WTC11 (cell line): ENCODE data around the gene RITA1. TPM values are rescaled to one million over a fixed set of nuclear protein-coding genes. Genes with fewer than 3 reads are reported as not detected.
A peak's percentile ranks its signal among the peaks of the same experiment; 100 is the strongest.

Experiments used
- ATAC-seq: fragments of 200-7000 bp; cut with Tn5 transposase; 2 replicates; pipeline ENCODE4 v1.10.0; 2021; ENCODE audit warnings: mild to moderate bottlenecking, moderate library complexity
- CTCF ChIA-PET: fragments of 300-600 bp; sonication (Branson Sonifier 250); formaldehyde crosslinking; loops from one replicate; lab custom pipeline; 2021; ENCODE audit warnings: antibody characterized with exemption; lab: Charles Lee
- POLR2A ChIA-PET: fragments of 350-600 bp; sonication (Branson Sonifier 250); formaldehyde crosslinking; loops from one replicate; lab custom pipeline; 2021; ENCODE audit warnings: antibody characterized with exemption; lab: Charles Lee
- DNase-seq: peaks from one replicate; pipeline ENCODE4 v3.0.0; 2021; ENCODE audit warnings: low spot score
- H3K27ac Mint-ChIP-seq: 2 replicates; pipeline ENCODE4 v1.8.0; 2021; ENCODE audit warnings: mixed read lengths
- H3K27me3 Mint-ChIP-seq: 2 replicates; pipeline ENCODE4 v1.8.0; 2021; ENCODE audit warnings: low read depth, mild to moderate bottlenecking, moderate library complexity, mixed read lengths
- H3K36me3 Mint-ChIP-seq: 2 replicates; pipeline ENCODE4 v1.8.0; 2021; ENCODE audit warnings: mixed read lengths
- H3K4me1 Mint-ChIP-seq: 2 replicates; pipeline ENCODE4 v1.8.0; 2022; ENCODE audit warnings: mixed read lengths
- H3K4me3 Mint-ChIP-seq: 2 replicates; pipeline ENCODE4 v1.8.0; 2021; ENCODE audit warnings: mild to moderate bottlenecking, moderate library complexity, mixed read lengths
- H3K9me3 Mint-ChIP-seq: 2 replicates; pipeline ENCODE4 v1.8.0; 2021; ENCODE audit warnings: mixed read lengths
- FOXK1 ChIP-seq: sonication (generic); formaldehyde crosslinking; IDR thresholded peaks from 2 replicates; pipeline ENCODE4 v1.8.0; 2022; ENCODE audit warnings: mild to moderate bottlenecking, moderate library complexity, missing genetic modification reagents
- FOXP1 ChIP-seq: sonication (generic); formaldehyde crosslinking; IDR thresholded peaks from 2 replicates; pipeline ENCODE4 v1.8.0; 2022; ENCODE audit warnings: missing genetic modification reagents, mild to moderate bottlenecking, moderate library complexity, borderline replicate concordance
- NFYB ChIP-seq: sonication (generic); formaldehyde crosslinking; conservative IDR thresholded peaks from 2 replicates; pipeline ENCODE4 v1.8.0; 2022; ENCODE audit warnings: low read depth, missing genetic modification reagents
- PRRX2 ChIP-seq: fragments of 250-450 bp; sonication (Bioruptor Pico); IDR thresholded peaks from 2 replicates; pipeline ENCODE4 v1.8.0; 2021; ENCODE audit warnings: mild to moderate bottlenecking
- SMAD3 ChIP-seq: sonication (generic); formaldehyde crosslinking; IDR thresholded peaks from 2 replicates; pipeline ENCODE4 v1.8.0; 2022; ENCODE audit warnings: missing genetic modification reagents, mild to moderate bottlenecking, borderline replicate concordance
- SP1 ChIP-seq: sonication (generic); formaldehyde crosslinking; conservative IDR thresholded peaks from 2 replicates; pipeline ENCODE4 v1.8.1; 2022; ENCODE audit warnings: missing genetic modification reagents
- TEAD1 ChIP-seq: sonication (generic); formaldehyde crosslinking; IDR thresholded peaks from 2 replicates; pipeline ENCODE4 v1.8.0; 2022; ENCODE audit warnings: mild to moderate bottlenecking, missing genetic modification reagents
- ZNF232 ChIP-seq: sonication (generic); formaldehyde crosslinking; IDR thresholded peaks from 2 replicates; pipeline ENCODE4 v1.8.0; 2022; ENCODE audit warnings: mild to moderate bottlenecking, missing genetic modification reagents
- ZNF317 ChIP-seq: sonication (generic); formaldehyde crosslinking; IDR thresholded peaks from 2 replicates; pipeline ENCODE4 v1.8.1; 2023; ENCODE audit warnings: low read depth, mild to moderate bottlenecking, moderate library complexity, missing genetic modification reagents, borderline replicate concordance
- ZNF396 ChIP-seq: fragments of 250-450 bp; sonication (Bioruptor Pico); IDR thresholded peaks from 2 replicates; pipeline ENCODE4 v1.8.0; 2021; ENCODE audit warnings: mild to moderate bottlenecking, moderate library complexity, borderline replicate concordance
- ZNF423 ChIP-seq: fragments of 250-450 bp; sonication (Bioruptor Pico); IDR thresholded peaks from 2 replicates; pipeline ENCODE4 v2.1.2; 2022; ENCODE audit warnings: mild to moderate bottlenecking, moderate library complexity
- total RNA-seq: library from RNA; stranded (reverse); gene quantifications from 3 replicates; pipeline ENCODE4 v1.2.3, GENCODE V29; 2021
- TF ChIP-seq, protein P1 (sequence below): sonication (generic); formaldehyde crosslinking; IDR thresholded peaks from 2 replicates; pipeline ENCODE4 v1.8.1; 2023; ENCODE audit warnings: mild to moderate bottlenecking, missing genetic modification reagents, moderate library complexity
- TF ChIP-seq, protein P2 (sequence below): sonication (generic); formaldehyde crosslinking; IDR thresholded peaks from 2 replicates; pipeline ENCODE4 v1.8.0; 2023; ENCODE audit warnings: mild to moderate bottlenecking, missing genetic modification reagents
- TF ChIP-seq, protein P3 (sequence below): sonication (generic); formaldehyde crosslinking; IDR thresholded peaks from 2 replicates; pipeline ENCODE4 v1.8.0; 2023; ENCODE audit warnings: missing genetic modification reagents, mild to moderate bottlenecking, borderline replicate concordance
- TF ChIP-seq, protein P4 (sequence below): fragments of 250-450 bp; sonication (Bioruptor Pico); IDR thresholded peaks from 2 replicates; pipeline ENCODE4 v2.1.2; 2022; ENCODE audit warnings: mild to moderate bottlenecking, moderate library complexity
- TF ChIP-seq, protein P5 (sequence below): sonication (generic); formaldehyde crosslinking; IDR thresholded peaks from 2 replicates; pipeline ENCODE4 v1.8.0; 2022; ENCODE audit warnings: mild to moderate bottlenecking, missing genetic modification reagents
- TF ChIP-seq, protein P6 (sequence below): fragments of 250-450 bp; sonication (Bioruptor Pico); IDR thresholded peaks from 2 replicates; pipeline ENCODE4 v1.9.0; 2021; ENCODE audit warnings: moderate library complexity, mild to moderate bottlenecking, inconsistent platforms, borderline replicate concordance
- TF ChIP-seq, protein P7 (sequence below): sonication (generic); formaldehyde crosslinking; IDR thresholded peaks from 2 replicates; pipeline ENCODE4 v1.8.1; 2022; ENCODE audit warnings: mild to moderate bottlenecking, missing genetic modification reagents, moderate library complexity, borderline replicate concordance

The RITA1 gene
- total RNA-seq, 1 experiment from 2014 or later = 29.3 TPM

DNA sequence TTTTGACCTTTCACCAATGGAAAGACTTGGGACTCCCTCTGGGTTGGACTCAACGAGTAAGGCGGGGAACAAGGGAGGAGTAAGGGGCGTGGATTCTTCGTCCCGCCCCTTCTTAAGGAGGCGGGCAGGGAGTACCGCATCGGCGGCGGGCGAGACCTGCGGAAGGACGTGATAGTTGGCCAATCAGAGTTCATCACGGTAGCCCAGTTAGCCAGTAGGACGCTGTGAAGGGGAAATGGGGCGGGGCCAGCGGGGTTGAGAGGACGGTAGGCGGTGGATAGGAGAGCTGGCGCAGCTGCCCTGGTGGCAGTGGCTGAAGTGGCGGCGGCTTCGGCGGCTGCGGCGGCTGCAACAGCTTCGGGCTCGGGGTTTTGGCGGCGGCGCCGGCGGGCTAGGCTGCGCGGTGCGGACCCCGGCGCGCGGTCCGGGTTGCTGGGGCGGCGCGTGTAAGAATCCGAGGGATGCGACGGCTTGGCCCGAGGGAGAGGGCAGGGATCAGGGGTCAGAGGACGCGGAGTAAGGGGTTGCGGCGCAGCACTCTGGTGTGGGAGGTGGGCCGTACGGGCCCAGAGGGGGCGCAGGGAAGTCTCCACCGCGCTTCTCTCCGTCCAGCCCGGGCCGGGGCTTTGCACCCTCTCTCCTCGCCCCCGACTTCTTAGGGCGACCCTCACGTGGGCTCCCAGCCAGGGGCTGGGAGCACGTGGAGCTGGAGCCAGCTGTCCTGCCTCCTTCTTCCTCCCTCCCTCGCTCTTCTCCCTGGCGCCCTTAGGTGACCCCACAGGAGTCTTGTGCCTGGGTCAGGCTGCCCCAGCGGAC, 35.9 kb downstream of the RITA1 start, which contains the start of gene TPCN1 (continued):
- TF ChIP-seq, protein P1, sequence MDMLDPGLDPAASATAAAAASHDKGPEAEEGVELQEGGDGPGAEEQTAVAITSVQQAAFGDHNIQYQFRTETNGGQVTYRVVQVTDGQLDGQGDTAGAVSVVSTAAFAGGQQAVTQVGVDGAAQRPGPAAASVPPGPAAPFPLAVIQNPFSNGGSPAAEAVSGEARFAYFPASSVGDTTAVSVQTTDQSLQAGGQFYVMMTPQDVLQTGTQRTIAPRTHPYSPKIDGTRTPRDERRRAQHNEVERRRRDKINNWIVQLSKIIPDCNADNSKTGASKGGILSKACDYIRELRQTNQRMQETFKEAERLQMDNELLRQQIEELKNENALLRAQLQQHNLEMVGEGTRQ = peak; percentile 45; the same call in 1 of the 2 replicates
- 0 out of 2 replicates have a peak, but pooled peaks have one; percentile 50 for TF ChIP-seq FOXK1
- TF ChIP-seq SP1 = peak; percentile 85; the same call in 1 of the 2 replicates
- peak; percentile 37; the same call in 1 of the 2 replicates for TF ChIP-seq ZNF232
- TF ChIP-seq ZNF317 (CRISPR knock-in tag) = peak; percentile 16; the same call in 1 of the 2 replicates
- TF ChIP-seq ZNF423 (CRISPR knock-in tag) = peak; percentile 31; the same call in 1 of the 2 replicates
- TF ChIP-seq NFYB (CRISPR knock-in tag) = peak; percentile 93
- no peak for TF ChIP-seq SMAD3 (CRISPR knock-in tag)
- TF ChIP-seq, protein P2, sequence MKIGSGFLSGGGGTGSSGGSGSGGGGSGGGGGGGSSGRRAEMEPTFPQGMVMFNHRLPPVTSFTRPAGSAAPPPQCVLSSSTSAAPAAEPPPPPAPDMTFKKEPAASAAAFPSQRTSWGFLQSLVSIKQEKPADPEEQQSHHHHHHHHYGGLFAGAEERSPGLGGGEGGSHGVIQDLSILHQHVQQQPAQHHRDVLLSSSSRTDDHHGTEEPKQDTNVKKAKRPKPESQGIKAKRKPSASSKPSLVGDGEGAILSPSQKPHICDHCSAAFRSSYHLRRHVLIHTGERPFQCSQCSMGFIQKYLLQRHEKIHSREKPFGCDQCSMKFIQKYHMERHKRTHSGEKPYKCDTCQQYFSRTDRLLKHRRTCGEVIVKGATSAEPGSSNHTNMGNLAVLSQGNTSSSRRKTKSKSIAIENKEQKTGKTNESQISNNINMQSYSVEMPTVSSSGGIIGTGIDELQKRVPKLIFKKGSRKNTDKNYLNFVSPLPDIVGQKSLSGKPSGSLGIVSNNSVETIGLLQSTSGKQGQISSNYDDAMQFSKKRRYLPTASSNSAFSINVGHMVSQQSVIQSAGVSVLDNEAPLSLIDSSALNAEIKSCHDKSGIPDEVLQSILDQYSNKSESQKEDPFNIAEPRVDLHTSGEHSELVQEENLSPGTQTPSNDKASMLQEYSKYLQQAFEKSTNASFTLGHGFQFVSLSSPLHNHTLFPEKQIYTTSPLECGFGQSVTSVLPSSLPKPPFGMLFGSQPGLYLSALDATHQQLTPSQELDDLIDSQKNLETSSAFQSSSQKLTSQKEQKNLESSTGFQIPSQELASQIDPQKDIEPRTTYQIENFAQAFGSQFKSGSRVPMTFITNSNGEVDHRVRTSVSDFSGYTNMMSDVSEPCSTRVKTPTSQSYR (CRISPR knock-in tag) = no peak
- 0 out of 2 replicates have a peak, but pooled peaks have one; percentile 53 for TF ChIP-seq FOXP1
- TF ChIP-seq PRRX2 (CRISPR knock-in tag) = no peak

DNA sequence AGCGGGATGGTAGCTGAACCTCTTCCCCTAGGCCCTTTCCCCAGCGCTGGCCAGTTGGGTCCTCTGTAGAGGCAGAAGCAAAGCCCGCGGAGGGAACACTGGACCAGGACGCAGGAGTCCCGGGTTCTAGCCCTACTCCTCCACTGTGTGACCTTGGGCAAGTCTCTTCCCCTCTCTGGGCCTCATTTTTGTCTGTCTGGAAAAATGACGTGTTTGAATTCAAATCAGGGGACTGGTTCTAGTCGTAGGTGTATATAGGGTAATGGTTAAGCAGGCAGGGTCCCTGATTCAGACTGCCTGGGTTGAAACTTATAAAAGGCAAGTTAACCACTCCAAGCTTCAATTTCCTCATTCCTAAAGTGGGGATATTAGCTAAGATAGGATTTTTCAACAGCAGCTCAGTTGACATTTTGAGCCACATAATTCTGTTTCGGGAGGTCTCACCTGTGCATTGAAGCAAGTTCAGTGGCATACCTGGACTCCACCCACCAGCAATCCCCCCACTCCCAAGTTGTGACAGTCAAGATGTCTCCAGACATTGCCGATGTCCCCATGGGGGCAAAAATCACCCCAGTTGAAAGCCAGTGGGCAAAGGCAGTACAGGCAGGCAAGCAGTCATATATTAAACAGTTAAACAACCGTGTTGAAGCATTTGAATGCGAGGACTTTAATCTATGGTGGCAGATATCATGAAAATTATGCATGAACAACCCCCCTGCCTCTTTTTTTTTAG, 36.6 kb downstream of the RITA1 start:
- DNase-seq (peak; percentile 19), ATAC-seq (no peak)
- CTCF ChIA-PET = interaction anchor here (1.1 to 1.9 kb wide), 8 partner anchors 11 to 645 kb away, joined by 3 to 16 read pairs (median 4); partner anchors contain the start of gene RASAL1
- peak overlapping the region; percentile 85 for H3K4me3 Mint-ChIP-seq
- no peaks in the 10 kb centered on the region for H3K9me3 Mint-ChIP-seq
- POLR2A ChIA-PET = interaction anchor here (0.9 to 1.9 kb wide), 4 partner anchors 8 to 24 kb away, joined by 3 to 6 read pairs (median 4); no protein-coding TSS in a partner anchor
- no peaks in the 10 kb centered on the region for H3K36me3 Mint-ChIP-seq
- peak overlapping the region; percentile 40; the same call in 1 of the 2 replicates for H3K27ac Mint-ChIP-seq
- no peaks in the 10 kb centered on the region for H3K27me3 Mint-ChIP-seq
- peaks cover 20% of the 10 kb centered on the region for H3K4me1 Mint-ChIP-seq
- TF ChIP-seq ZNF396 (CRISPR knock-in tag) (no peak), TEAD1 (CRISPR knock-in tag) (no peak), SMAD3 (CRISPR knock-in tag) (no peak), SP1 (no peak)
- TF ChIP-seq, protein P3, sequence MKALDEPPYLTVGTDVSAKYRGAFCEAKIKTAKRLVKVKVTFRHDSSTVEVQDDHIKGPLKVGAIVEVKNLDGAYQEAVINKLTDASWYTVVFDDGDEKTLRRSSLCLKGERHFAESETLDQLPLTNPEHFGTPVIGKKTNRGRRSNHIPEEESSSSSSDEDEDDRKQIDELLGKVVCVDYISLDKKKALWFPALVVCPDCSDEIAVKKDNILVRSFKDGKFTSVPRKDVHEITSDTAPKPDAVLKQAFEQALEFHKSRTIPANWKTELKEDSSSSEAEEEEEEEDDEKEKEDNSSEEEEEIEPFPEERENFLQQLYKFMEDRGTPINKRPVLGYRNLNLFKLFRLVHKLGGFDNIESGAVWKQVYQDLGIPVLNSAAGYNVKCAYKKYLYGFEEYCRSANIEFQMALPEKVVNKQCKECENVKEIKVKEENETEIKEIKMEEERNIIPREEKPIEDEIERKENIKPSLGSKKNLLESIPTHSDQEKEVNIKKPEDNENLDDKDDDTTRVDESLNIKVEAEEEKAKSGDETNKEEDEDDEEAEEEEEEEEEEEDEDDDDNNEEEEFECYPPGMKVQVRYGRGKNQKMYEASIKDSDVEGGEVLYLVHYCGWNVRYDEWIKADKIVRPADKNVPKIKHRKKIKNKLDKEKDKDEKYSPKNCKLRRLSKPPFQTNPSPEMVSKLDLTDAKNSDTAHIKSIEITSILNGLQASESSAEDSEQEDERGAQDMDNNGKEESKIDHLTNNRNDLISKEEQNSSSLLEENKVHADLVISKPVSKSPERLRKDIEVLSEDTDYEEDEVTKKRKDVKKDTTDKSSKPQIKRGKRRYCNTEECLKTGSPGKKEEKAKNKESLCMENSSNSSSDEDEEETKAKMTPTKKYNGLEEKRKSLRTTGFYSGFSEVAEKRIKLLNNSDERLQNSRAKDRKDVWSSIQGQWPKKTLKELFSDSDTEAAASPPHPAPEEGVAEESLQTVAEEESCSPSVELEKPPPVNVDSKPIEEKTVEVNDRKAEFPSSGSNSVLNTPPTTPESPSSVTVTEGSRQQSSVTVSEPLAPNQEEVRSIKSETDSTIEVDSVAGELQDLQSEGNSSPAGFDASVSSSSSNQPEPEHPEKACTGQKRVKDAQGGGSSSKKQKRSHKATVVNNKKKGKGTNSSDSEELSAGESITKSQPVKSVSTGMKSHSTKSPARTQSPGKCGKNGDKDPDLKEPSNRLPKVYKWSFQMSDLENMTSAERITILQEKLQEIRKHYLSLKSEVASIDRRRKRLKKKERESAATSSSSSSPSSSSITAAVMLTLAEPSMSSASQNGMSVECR (CRISPR knock-in tag) = no peak
- TF ChIP-seq, protein P4, sequence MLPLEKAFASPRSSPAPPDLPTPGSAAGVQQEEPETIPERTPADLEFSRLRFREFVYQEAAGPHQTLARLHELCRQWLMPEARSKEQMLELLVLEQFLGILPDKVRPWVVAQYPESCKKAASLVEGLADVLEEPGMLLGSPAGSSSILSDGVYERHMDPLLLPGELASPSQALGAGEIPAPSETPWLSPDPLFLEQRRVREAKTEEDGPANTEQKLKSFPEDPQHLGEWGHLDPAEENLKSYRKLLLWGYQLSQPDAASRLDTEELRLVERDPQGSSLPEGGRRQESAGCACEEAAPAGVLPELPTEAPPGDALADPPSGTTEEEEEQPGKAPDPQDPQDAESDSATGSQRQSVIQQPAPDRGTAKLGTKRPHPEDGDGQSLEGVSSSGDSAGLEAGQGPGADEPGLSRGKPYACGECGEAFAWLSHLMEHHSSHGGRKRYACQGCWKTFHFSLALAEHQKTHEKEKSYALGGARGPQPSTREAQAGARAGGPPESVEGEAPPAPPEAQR (CRISPR knock-in tag) = no peak
- TF ChIP-seq, protein P5, sequence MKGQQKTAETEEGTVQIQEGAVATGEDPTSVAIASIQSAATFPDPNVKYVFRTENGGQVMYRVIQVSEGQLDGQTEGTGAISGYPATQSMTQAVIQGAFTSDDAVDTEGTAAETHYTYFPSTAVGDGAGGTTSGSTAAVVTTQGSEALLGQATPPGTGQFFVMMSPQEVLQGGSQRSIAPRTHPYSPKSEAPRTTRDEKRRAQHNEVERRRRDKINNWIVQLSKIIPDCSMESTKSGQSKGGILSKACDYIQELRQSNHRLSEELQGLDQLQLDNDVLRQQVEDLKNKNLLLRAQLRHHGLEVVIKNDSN = no peak
- TF ChIP-seq, protein P6, sequence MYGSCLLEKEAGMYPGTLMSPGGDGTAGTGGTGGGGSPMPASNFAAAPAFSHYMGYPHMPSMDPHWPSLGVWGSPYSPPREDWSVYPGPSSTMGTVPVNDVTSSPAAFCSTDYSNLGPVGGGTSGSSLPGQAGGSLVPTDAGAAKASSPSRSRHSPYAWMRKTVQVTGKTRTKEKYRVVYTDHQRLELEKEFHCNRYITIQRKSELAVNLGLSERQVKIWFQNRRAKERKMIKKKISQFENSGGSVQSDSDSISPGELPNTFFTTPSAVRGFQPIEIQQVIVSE = no peak
- TF ChIP-seq, protein P7, sequence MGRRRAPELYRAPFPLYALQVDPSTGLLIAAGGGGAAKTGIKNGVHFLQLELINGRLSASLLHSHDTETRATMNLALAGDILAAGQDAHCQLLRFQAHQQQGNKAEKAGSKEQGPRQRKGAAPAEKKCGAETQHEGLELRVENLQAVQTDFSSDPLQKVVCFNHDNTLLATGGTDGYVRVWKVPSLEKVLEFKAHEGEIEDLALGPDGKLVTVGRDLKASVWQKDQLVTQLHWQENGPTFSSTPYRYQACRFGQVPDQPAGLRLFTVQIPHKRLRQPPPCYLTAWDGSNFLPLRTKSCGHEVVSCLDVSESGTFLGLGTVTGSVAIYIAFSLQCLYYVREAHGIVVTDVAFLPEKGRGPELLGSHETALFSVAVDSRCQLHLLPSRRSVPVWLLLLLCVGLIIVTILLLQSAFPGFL (CRISPR knock-in tag) = no peak
